Measurements from ENCODE around the gene DUXA. TPM values are rescaled to one million over a fixed set of nuclear protein-coding genes. Genes with fewer than 3 reads are reported as not detected.
A peak's percentile ranks its signal among the peaks of the same experiment; 100 is the strongest.

The DUXA gene
- total RNA-seq, 2 experiments from 2014 or later: not detected

DNA sequence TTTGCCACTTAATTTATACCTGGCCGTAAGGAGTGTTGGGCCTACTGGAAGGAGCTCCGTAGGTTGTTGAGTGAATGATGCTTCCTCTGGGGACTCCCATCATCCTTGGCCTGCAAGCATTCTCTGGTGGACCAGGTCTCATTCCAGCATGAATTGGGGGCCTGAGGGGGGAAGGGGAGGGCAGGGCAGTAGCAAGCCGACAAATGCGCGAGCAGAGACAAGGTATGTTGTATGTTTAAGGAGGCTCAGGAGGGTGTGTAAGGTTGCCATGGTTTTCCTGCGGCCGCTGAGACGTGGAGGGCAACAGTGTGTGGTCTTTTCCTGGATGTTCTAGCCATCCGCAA is 24.8 kb upstream of the DUXA start:
- Histone ChIP-seq H3K79me2 (ENCODE audit: insufficient read depth, low read depth, low read length) (peaks cover 10% of the 10 kb centered on the region), H2AFZ (ENCODE audit: low read length) (peak overlapping the region; percentile 86; the same call in 1 of the 2 replicates), H3K4me1 (ENCODE audit: insufficient read depth, low read length, poor library complexity, severe bottlenecking) (peaks cover 5% of the 10 kb centered on the region), H3K36me3 (ENCODE audit: insufficient read depth, low read length) (peaks cover 29% of the 10 kb centered on the region), H3K27ac (ENCODE audit: low read depth, low read length, poor library complexity, severe bottlenecking) (no peak overlapping the region), H3K4me2 (ENCODE audit: low read length) (peak overlapping the region; percentile 74), H3K9me3 (ENCODE audit: low read length) (peaks cover 15% of the 10 kb centered on the region; the same call in 1 of the 2 replicates), H3K9me2 (ENCODE audit: insufficient read depth, low read length) (no peaks in the 10 kb centered on the region), H3K4me3 (ENCODE audit: low read depth, low read length, poor library complexity, severe bottlenecking) (peak overlapping the region; percentile 85), H4K20me1 (ENCODE audit: insufficient read depth, low read length) (no peaks in the 10 kb centered on the region)
- TF ChIP-seq, protein P1, sequence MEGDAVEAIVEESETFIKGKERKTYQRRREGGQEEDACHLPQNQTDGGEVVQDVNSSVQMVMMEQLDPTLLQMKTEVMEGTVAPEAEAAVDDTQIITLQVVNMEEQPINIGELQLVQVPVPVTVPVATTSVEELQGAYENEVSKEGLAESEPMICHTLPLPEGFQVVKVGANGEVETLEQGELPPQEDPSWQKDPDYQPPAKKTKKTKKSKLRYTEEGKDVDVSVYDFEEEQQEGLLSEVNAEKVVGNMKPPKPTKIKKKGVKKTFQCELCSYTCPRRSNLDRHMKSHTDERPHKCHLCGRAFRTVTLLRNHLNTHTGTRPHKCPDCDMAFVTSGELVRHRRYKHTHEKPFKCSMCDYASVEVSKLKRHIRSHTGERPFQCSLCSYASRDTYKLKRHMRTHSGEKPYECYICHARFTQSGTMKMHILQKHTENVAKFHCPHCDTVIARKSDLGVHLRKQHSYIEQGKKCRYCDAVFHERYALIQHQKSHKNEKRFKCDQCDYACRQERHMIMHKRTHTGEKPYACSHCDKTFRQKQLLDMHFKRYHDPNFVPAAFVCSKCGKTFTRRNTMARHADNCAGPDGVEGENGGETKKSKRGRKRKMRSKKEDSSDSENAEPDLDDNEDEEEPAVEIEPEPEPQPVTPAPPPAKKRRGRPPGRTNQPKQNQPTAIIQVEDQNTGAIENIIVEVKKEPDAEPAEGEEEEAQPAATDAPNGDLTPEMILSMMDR (conservative IDR thresholded peaks at IDR 0.05; ENCODE audit: low read length): no peak
- no peak for TF ChIP-seq EZH2phosphoT487 (IDR thresholded peaks at IDR 0.05; ENCODE audit: borderline replicate concordance, low read depth, low read length)
- DNase-seq (ENCODE audit: low spot score): no peak
- POLR2A ChIA-PET: no interaction called here
- no TSS peak for BruUV-seq (replicated peaks)
- CTCF ChIA-PET (ENCODE audit: unreplicated experiment): no interaction called here
- intact Hi-C loops (cut with micrococcal nuclease; ENCODE audit: unreplicated experiment): no loop called here

DNA sequence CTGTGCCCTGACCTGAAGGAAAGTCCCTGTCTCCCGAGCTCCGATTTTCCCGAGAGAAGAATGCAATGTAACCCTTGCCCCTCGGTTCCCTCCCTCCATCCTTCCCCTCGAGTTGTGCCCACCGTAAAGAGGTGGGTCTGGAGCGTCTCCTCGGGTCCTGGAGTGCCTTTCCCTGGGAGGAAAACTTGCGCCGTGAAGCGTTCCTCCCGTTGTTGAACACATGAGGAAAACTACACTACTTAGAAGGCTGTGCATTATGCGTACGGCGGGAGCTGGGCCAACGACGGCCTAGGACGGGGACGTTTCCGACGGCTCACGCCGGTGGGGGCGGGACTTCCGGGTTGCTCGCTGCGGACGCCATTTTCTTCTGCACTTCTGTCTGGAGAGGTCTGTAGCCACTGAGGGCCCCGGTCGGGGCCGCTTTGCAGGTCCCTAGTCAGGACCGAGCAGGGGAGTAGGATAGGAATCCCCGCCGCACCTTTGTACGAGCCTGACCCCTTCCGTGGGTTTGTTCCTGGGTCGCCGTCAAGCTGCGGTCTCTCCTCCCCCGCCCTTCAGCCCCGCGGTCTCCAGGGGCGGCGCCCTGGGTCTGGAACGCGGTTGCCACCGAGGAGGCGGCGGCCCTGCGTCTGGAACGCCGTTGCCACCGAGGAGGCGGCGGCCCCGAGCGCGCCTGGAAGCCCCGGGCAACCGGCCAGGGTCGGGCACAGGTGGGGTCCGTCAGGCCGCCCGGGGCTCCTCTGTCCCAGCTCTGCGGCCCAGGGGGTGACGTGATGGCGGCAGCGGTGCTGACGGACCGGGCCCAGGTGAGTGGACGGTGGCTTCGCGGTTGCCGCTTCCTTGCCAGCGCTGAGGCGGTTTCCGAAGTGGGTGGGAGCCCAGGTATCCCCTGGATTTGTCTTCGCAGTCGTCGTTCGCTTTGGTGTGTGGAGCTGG is 24.1 kb upstream of the DUXA start, which contains the start of gene ZNF264:
ZNF264 (plus strand) TSS at position 360 of the 936 bp plus-strand sequence; CDS start at position 774, 414 bp downstream.
- peaks cover 29% of the 10 kb centered on the region for H3K36me3 ChIP-seq (ENCODE audit: insufficient read depth, low read length)
- peaks cover 15% of the 10 kb centered on the region; the same call in 1 of the 2 replicates for H3K9me3 ChIP-seq (ENCODE audit: low read length)
- peak within 1 kb of the TSS; percentile 74 for H3K4me2 ChIP-seq (ENCODE audit: low read length)
- DNase-seq (ENCODE audit: low spot score): peak; percentile 80
- TF ChIP-seq, protein P1 (conservative IDR thresholded peaks at IDR 0.05; ENCODE audit: low read length): no peak
- no peak for TF ChIP-seq EZH2phosphoT487 (IDR thresholded peaks at IDR 0.05; ENCODE audit: borderline replicate concordance, low read depth, low read length)
- ChIA-PET CTCF (ENCODE audit: unreplicated experiment) (no interaction called here), POLR2A (no interaction called here)
- peak within 1 kb of the TSS; percentile 85 for H3K4me3 ChIP-seq (ENCODE audit: low read depth, low read length, poor library complexity, severe bottlenecking)
- H3K79me2 ChIP-seq (ENCODE audit: insufficient read depth, low read depth, low read length): peaks cover 10% of the 10 kb centered on the region
- no peaks in the 10 kb centered on the region for H3K9me2 ChIP-seq (ENCODE audit: insufficient read depth, low read length)
- H2AFZ ChIP-seq (ENCODE audit: low read length): peak within 1 kb of the TSS; percentile 86
- H4K20me1 ChIP-seq (ENCODE audit: insufficient read depth, low read length): no peaks in the 10 kb centered on the region
- H3K4me1 ChIP-seq (ENCODE audit: insufficient read depth, low read length, poor library complexity, severe bottlenecking): peaks cover 5% of the 10 kb centered on the region
- intact Hi-C loops (cut with micrococcal nuclease; ENCODE audit: unreplicated experiment): no loop called here
- peak within 1 kb of the TSS; percentile 45 for H3K27ac ChIP-seq (ENCODE audit: low read depth, low read length, poor library complexity, severe bottlenecking)
- BruUV-seq (replicated peaks): TSS peak; percentile 52

DNA sequence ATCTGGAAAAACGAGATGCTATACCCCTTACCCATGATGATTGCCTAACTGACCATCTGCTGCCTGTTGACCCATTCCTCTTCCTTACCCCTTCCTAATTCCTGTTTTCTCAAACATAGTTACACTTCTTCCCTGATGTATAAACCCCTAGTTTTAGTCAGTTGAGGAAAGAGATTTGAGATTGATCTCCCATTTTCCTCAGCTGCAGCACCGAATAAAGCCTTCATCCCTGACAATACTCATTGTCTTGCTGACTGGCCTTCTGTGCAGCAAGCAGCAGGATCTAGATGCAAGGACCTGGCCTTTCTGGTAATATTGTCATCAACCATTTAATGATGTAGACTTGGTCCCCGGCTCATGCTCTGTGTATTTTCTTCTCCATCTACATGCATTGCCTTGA is 23.0 kb upstream of the DUXA start:
- ChIA-PET CTCF (ENCODE audit: unreplicated experiment) (no interaction called here), POLR2A (no interaction called here)
- TF ChIP-seq, protein P1 (conservative IDR thresholded peaks at IDR 0.05; ENCODE audit: low read length): no peak
- no peak for TF ChIP-seq EZH2phosphoT487 (IDR thresholded peaks at IDR 0.05; ENCODE audit: borderline replicate concordance, low read depth, low read length)
- Histone ChIP-seq H3K4me3 (ENCODE audit: low read depth, low read length, poor library complexity, severe bottlenecking) (no peak overlapping the region), H3K4me2 (ENCODE audit: low read length) (no peak overlapping the region), H3K27ac (ENCODE audit: low read depth, low read length, poor library complexity, severe bottlenecking) (no peak overlapping the region), H3K79me2 (ENCODE audit: insufficient read depth, low read depth, low read length) (peaks cover 10% of the 10 kb centered on the region), H3K36me3 (ENCODE audit: insufficient read depth, low read length) (peaks cover 22% of the 10 kb centered on the region), H3K9me3 (ENCODE audit: low read length) (peaks cover 15% of the 10 kb centered on the region; the same call in 1 of the 2 replicates), H3K4me1 (ENCODE audit: insufficient read depth, low read length, poor library complexity, severe bottlenecking) (peaks cover 5% of the 10 kb centered on the region), H4K20me1 (ENCODE audit: insufficient read depth, low read length) (no peaks in the 10 kb centered on the region), H3K9me2 (ENCODE audit: insufficient read depth, low read length) (no peaks in the 10 kb centered on the region), H2AFZ (ENCODE audit: low read length) (peak overlapping the region; percentile 86; the same call in 1 of the 2 replicates)
- BruUV-seq (replicated peaks): no TSS peak
- no peak for DNase-seq (ENCODE audit: low spot score)
- intact Hi-C loops (cut with micrococcal nuclease; ENCODE audit: unreplicated experiment): no loop called here
